HG02970 (cell line): ENCODE results near the gene RGPD4.
"Not testable (repeated sequence)": the region's sequence is repeated elsewhere in the genome, so short reads cannot be mapped to it uniquely, and the experiment has no call there.

Experiments
- ATAC-seq: cut with Tn5 transposase; IDR thresholded peaks from one replicate; pipeline ENCODE4 v1.9.1; 2021; ENCODE audit warnings: mild to moderate bottlenecking, moderate library complexity, moderate number of reproducible peaks; ENCODE audit not compliant: unreplicated experiment, low FRiP score

The RGPD4 gene

GRCh38 chr2:107826749-107827148 is at the start of gene RGPD4:
RGPD4 (plus strand) TSS chr2:107826892; CDS start chr2:107827014, 122 bp downstream.
- ATAC-seq: not testable (repeated sequence)

- no peak for ATAC-seq
Measured at GRCh38 chr2:107777974-107778373, 48.7 kb upstream of the RGPD4 start.

- ATAC-seq: no peak
Measured at GRCh38 chr2:107785756-107786155, 40.9 kb upstream of the RGPD4 start.

- ATAC-seq: no peak
Measured at GRCh38 chr2:107790837-107791236, 35.9 kb upstream of the RGPD4 start.

GRCh38 chr2:107801498-107801897 is 25.2 kb upstream of the RGPD4 start:
- no peak for ATAC-seq

GRCh38 chr2:107804608-107805498 is 21.8 kb upstream of the RGPD4 start:
- no peak for ATAC-seq

- ATAC-seq: no peak
Measured at GRCh38 chr2:107806901-107807300, 19.8 kb upstream of the RGPD4 start.

- no peak for ATAC-seq
Measured at GRCh38 chr2:107807988-107808387, 18.7 kb upstream of the RGPD4 start.

- no peak for ATAC-seq
Measured at GRCh38 chr2:107808959-107809358, 17.7 kb upstream of the RGPD4 start.

GRCh38 chr2:107809835-107810234 is 16.9 kb upstream of the RGPD4 start:
- ATAC-seq: no peak

GRCh38 chr2:107810734-107811133 is 16.0 kb upstream of the RGPD4 start:
- ATAC-seq: no peak

GRCh38 chr2:107811411-107811810 is 15.3 kb upstream of the RGPD4 start:
- ATAC-seq: no peak

GRCh38 chr2:107812006-107812405 is 14.7 kb upstream of the RGPD4 start:
- no peak for ATAC-seq

- no peak for ATAC-seq
Measured at GRCh38 chr2:107817378-107817777, 9.3 kb upstream of the RGPD4 start.

GRCh38 chr2:107822302-107822701 is 4.4 kb upstream of the RGPD4 start:
- ATAC-seq: no peak

GRCh38 chr2:107824451-107825205 is 2.1 kb upstream of the RGPD4 start:
- no peak for ATAC-seq

- ATAC-seq: no peak
Measured at GRCh38 chr2:107825206-107825563, 1.5 kb upstream of the RGPD4 start.

GRCh38 chr2:107829514-107829913 is 2.8 kb downstream of the RGPD4 start:
- not testable (repeated sequence) for ATAC-seq

- ATAC-seq: not testable (repeated sequence)
Measured at GRCh38 chr2:107833152-107833551, 6.5 kb downstream of the RGPD4 start.

GRCh38 chr2:107833618-107834017 is 6.9 kb downstream of the RGPD4 start:
- not testable (repeated sequence) for ATAC-seq

- ATAC-seq: not testable (repeated sequence)
Measured at GRCh38 chr2:107916121-107916520, 89.4 kb downstream of the RGPD4 start.
